ENCODE results near the gene KTI12.
"Not testable (repeated sequence)": the region's sequence is repeated elsewhere in the genome, so short reads cannot be mapped to it uniquely, and the experiment has no call there.

The KTI12 gene, protein sequence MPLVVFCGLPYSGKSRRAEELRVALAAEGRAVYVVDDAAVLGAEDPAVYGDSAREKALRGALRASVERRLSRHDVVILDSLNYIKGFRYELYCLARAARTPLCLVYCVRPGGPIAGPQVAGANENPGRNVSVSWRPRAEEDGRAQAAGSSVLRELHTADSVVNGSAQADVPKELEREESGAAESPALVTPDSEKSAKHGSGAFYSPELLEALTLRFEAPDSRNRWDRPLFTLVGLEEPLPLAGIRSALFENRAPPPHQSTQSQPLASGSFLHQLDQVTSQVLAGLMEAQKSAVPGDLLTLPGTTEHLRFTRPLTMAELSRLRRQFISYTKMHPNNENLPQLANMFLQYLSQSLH

DNA sequence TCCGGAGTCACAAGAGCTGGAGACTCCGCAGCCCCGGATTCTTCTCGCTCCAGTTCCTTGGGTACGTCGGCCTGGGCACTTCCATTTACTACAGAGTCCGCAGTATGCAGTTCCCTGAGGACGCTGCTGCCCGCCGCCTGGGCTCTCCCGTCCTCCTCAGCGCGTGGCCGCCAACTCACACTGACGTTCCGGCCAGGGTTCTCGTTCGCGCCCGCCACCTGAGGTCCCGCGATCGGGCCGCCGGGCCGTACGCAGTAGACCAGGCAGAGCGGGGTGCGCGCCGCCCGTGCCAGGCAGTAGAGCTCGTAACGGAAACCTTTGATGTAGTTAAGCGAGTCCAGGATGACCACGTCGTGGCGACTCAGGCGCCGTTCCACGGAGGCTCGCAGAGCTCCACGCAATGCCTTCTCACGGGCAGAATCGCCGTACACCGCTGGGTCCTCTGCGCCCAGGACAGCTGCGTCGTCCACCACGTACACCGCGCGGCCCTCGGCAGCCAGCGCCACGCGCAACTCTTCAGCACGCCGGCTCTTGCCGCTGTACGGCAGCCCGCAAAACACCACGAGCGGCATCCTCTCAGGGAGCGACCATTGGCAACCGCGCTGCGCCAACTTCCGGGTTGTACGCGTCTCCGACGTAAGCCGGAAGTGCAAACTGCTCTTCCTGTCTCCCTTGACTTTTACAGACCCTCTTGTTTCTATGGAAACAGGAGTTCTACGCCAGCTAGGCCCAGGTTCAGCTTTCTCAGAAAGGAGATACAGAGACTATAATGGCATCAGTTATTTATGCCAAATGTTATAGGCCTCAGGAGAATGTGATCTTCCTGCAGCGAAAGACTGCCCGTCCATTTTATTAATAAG is at the start of gene KTI12:
Gene KTI12 (minus strand): TSS at position 621 of the 860 bp plus-strand sequence. CDS start 49 bp downstream, at position 572.
- peak; percentile 82 for FAIRE-seq

DNA sequence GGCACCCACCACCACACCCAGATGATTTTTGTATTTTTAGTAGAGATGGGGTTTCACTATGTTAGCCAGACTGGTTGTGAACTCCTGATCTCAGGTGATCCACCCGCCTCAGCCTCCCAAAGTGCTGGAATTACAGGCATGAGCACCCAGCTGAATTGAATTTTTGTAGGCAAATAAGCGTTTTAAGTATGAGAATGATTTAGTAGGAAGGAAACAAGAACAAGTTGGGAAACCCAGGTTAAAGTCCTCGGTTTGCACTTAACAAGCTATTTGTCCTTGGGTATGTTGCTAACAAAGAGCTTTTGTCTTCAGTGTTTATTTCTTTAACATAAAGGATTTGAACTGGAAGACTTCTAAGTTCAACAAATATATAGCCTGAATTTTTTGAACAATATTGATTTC is 46.4 kb upstream of the KTI12 start:
- peak; percentile 40 for FAIRE-seq

DNA sequence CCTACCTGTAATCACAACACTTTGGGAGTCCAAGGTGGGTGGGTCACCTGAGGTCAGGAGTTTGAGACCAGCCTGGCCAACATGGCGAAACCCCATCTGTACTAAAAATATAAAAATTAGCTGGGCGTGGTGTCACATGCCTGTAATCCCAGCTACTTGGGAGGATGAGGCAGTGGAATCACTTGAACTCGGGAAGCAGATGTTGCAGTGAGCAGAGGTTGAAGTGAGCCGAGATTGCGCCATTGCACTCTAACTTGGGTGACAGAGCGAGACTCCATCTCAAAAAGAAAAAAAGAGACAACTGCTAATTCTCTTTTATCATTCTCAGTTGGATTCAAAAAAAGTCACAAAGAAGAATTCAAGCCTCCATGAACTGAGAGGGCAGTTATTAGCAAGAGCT is 43.7 kb upstream of the KTI12 start:
- not testable (repeated sequence) for FAIRE-seq

DNA sequence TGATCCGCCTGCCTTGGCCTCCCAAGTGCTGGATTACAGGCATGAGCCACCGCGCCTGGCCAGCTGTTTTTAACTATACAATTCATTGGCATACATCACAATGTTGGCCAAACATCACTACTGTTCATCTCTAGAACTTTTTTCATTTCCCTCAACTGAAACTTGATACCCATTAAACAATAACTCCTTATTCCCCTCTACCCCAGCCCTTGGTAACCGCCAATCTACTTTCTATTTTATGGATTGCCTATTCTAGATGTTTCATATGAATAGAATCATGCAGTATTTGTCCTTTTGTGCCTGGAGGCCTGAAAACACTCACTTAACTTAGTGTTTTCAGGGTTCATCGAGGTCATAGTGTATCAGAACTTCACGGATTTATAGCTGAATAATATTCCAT is 38.7 kb upstream of the KTI12 start:
- FAIRE-seq, result no peak

DNA sequence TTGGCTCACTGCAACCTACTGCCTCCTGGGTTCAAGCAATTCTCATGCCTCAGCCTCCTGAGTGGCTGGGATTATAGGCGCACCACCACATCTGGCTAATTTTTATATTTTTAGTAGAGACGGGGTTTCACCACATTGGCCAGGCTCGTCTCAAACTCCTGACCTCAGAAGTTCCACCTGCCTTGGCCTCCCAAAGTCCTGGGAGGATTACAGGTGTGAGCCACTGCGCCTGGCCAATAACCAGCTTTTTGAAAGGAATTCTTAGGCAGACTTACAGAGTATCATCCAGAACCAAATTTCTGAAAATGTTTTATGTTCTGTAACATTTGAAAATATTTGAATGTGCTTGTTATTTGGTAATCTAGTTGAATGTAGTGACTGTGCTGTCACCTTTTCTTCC is 37.1 kb upstream of the KTI12 start:
- no peak for FAIRE-seq

DNA sequence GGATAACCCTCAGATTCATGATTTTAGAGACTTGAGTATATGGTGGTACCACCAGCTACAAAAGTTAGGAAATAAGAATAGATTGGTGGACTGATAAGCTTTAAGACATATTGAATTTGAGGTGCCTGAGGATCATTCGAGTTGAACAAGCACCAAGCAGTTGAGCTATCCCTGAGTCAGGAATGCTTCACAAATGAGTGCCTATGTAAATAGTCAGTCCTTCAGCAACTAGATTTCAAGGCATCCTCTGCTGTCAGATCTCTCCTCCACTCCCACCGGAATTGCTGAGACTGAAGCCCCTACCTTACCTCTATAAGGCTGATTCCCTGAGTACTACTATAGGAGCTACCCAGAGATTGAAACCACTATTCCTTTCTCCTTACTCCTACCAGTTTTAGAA is 29.6 kb upstream of the KTI12 start:
- FAIRE-seq, result no peak

DNA sequence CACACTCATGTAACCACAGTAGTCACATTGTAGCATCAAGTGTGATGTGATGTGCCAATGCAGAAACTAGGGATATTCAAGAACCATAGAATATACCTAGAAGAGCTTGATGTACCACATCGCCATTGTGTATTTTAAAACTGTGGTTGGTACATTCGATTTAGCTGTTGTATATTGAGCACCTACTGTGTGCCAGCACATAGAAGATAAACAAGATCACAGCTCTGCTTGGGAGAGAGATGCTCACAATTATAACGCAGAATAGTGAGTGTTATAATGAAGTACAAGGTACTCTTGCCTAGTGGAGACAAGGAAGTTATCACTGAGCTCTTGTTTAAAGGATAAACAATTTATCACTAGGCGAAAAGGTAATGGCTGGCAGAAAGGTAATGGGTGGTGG is 27.2 kb upstream of the KTI12 start:
- no peak for FAIRE-seq

DNA sequence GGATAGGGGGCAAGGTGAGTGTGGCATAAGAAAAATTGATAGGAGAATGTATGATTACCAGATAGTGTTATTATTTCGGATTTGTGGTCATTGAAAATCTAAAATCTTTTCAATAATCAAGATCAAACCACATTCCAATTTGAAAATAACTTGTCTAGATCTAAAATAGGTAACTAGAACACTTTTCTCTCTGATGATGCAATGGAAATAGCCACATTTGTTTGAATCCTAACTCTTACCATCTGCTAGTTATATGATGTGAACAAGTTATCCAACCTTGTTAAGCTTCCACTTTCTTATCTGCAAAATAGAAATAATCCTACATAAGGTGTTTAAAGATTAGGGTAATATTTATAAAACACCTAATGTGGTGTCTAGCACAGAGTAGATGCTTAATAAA is 26.3 kb upstream of the KTI12 start:
- FAIRE-seq, result no peak

DNA sequence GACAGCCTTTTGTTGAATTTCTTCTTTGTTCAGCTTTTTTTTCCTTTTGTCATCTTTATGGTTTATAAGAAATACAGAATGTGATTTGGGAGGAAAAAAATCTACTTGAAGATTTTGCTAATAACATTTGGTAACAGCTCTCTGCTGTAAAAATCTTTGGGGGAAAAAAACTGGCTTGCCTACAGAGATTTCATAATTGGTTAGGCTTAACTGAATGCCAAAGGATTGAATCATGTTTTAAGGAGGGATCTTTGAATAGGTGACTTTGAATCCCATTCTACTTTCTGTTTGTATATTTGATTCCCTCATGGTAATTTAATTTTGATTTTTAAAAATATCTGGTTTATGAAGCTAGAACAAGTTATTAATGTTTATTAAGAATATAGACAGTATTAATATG is 25.7 kb upstream of the KTI12 start:
- no peak for FAIRE-seq

DNA sequence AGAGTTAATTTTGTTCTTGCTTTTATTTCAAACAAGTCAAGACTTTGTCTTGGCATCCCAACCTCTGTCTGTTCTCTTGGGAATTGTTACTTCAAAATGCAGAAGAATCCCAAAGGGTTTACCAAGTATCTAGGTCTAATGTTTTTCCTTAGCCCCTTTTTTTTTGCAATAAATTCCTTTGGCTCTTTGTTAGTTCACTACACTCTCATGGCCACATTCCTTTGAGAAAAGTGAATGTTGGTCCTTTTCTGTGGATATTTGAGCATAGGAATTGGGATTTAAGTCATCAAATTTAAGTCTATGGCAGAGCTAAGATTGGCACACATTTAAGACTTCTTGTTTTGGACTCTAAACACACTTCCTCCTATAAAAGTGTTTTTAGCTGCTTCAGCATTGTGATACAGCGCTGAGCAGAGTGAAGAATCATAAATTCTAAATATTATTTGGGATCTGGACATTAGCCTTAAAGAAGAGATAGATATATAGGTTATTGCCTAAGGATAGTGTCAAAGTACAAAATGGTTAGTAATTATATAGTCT is 24.3 kb upstream of the KTI12 start:
- FAIRE-seq, result no peak

DNA sequence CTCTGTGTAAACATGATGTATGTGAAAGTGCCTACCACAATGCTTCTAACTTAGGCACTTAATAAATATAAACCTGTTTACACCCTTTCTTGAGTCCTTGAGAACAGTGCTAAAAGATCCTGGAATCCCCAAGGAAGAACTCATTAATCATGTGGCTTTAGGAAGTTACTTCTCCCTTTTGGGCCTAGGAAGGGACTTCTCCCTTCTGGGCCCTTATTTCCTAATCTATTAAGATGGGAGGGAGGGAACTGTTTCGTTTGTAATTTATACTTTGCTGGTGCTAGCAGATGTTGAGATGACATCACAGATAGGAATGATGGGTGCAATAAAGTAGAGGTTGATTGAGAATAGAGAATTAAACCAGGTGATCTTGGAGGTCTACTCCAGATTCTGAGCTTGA is 23.6 kb upstream of the KTI12 start:
- FAIRE-seq, result no peak

DNA sequence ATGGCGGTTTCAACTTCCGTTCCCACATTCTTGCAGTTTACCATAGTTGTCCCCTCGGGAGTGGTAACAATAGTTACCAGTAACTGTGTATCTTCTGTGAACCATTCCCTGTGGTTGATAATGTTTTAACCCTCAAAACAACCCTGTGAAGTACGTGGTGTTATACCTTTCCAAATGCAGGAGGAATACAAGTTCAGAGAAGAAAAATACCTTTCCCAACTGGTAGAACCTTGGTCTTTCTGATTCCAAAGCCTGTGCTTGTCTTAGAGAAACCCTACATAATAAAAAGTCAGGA is 23.3 kb upstream of the KTI12 start:
- no peak for FAIRE-seq

DNA sequence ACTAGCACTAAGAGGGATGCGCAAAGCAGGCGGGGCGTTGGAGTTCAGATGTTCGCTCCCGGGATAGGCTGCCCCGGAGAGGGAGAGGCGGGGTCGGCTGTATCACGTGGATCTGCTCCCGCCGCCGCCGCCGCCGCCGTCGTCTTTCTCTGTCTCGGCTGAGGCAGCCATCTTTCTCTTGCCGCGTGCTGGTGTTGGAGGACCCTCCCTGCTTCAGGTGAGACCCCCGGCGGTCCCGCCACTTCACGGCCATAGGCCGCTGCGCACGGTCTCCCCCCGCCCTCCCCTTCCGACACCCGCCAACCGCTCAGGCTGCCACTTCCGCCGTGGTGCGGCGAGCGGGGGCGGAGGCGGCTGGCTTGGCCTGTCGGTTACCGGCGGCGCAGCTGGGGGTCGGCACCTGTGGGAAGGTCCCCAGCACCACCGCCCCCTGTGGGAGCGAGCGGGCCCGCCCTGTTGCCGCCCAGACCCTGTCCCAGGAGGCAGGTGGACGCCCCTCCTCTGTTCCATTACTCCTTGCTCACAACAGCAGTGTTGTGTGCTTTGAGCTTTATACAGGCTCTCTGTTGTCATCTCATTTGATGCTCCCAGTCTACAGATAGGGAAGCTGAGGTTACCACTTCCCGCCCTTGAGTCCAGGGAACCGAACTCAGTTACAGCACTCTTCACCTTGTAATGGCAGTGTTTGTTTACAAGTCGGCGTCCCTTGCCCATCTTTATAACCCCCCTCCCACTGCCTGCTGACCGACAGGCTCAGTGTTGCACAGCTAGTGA is 22.7 kb upstream of the KTI12 start, which contains the start of gene BTF3L4:
Gene BTF3L4 (plus strand): TSS at position 133 of the 774 bp plus-strand sequence. CDS start 3,553 bp downstream, outside the sequence.
- FAIRE-seq, result peak; percentile 93

DNA sequence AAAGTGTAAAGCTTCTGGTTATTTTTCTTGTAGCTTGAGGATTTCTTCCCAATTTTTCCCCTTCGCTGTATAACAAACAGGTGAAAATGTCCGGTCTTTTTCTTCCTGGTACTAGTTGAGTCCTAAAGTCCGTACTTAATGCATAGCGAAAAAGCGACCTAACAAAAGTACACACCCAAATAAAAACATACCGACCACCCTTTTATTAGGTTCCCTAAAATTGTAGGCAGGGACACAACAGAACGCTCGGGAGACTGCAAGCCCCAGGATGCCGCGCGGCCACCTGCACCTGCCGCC is 22.2 kb upstream of the KTI12 start:
- FAIRE-seq, result no peak

DNA sequence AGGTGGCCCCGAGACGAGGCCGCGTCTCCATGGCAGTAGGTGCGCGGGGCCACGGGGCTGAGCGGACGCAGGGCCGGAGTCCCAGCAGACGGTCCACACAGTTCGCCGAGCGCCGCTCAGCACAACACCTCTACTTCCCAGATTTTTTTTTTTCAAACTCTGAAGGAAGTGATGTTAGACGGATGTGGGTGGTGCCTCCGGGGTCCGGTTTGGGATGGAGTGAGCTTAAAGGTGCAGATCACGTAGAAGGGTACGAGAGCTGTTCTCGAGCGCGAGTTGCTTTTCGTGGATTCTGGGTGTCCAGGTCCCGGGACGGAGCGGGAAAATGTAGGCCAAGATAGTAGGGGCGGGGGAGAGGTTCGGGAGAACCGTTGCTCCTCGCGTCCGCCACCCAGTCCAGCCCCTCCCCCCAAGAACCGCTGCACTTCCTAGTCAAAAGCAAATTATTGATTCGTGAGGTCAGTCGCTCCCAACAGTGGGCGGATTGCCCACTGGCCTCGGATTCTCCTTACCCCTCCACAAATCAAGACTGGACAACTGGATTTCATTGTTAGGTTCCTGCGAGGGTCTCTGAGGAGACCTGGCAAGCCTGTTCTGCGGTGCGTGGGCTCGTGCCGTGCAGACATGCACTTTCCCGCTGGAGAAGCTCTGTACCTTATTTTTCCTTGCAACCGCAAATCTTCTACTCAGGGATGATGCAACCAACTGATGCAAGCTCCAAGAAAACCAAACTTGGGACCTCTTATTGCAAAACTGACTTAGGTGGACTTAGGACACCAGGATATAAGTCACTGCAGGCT is 21.7 kb upstream of the KTI12 start, which contains the start of gene TXNDC12:
Gene TXNDC12 (minus strand): TSS at position 126 of the 800 bp plus-strand sequence. CDS start 95 bp downstream, at position 31.
- FAIRE-seq, result peak; percentile 40

DNA sequence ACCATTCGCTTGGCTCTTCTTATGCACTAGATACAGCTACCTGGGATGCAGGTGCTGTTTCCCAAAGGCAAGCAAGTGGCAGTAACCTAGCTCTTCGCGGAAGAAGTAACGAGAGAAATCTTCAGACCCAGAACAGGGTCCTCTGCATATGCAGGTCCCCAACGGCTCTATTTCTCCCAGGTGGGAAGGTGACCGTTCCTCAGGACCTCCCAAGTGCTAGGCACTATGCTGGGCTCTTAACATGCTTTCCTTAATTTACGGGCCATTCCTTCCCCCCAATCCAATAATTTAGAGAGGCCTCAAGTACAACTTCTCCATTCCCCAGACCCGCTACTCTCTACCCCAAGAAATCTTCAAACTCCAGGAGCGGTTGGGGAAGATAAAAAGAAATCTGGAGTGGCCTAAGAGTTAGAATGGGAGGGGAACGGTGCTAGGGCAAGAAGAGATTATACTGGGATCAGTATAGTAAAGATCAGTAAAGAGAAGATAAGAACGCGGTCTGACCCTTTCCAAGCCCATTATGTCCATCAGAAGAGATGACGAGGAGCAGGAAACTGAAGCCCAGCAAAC is 21.0 kb upstream of the KTI12 start:
- no peak for FAIRE-seq

DNA sequence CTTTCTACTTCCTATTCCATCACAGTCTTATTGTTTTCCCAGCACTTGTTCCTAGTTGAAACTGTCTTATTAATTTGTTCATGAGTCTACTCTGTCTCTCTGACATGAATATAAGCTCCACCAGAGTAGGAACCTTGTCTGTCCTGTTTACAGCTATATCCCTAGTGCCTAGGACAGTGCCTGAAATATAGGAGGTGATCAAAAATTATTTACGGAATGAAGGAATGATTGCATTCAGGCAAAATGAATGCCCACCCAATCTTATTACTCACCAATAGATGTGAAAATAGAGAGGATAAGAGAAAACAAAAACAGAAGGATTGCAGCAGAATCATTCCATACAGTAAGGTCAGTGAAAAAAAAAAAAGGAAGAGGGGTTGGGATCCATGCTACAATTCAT is 20.3 kb upstream of the KTI12 start:
- FAIRE-seq, result no peak

DNA sequence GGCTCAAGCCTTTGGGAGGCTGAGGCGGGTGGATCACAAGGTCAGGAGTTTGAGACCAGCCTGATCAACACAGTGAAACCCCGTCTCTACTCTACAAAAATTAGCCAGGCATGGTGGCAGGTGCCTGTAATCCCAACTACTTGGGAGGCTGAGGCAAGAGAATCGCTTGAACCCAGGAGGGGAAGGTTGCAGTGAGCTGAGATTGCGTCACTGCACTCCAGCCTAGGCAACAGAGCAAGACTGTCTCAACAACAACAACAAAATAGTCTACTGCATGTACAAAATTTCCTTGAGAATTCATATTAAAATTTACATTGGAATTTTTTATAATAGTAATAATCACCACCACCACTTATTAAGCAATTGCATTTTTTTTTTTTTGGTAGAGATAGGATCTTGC is 15.7 kb upstream of the KTI12 start:
- FAIRE-seq, result not testable (repeated sequence)

DNA sequence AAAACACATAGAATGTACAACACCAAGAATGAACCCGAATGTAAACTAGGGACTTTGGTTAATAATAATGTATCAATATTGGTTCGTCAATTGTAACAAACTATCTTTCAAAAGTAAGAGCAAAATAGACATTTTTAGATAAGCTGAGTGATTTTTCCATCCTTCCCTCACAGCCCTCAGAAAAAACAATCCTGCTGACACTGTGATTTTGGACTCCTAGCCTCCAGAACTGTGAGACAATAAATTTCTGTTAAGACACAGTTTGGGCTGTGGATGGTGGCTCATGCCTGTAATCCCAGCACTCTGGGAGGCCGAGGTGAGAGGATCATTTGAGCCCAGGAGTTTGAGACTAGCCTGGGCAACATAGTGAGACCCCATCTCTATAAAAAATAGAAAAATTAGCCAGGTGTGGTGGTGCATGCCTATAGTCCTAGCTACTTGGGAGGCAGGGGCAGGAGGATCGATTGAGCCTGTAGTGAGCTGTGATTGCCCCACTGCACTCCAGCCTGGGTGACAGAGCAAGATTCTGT is 12.1 kb upstream of the KTI12 start:
- FAIRE-seq, result not testable (repeated sequence)

DNA sequence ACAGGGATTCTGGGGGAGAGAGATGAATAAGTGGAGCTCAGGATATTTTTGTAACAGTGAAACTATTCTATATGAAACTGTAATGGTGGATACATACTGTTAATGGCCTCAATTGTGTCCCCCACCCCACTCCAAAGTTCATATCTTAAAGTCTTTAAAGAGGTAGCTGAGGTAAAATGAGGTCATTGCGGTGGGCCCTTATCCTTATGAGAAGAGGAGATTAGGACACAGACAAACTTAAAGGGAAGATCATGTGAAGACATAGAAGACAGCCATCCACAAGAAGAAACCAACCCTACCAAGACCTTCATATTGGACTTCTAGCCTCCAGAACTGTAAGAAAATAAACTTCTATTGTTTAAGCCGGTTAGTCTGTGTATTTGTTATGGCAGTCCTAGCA is 11.6 kb upstream of the KTI12 start:
- no peak for FAIRE-seq

DNA sequence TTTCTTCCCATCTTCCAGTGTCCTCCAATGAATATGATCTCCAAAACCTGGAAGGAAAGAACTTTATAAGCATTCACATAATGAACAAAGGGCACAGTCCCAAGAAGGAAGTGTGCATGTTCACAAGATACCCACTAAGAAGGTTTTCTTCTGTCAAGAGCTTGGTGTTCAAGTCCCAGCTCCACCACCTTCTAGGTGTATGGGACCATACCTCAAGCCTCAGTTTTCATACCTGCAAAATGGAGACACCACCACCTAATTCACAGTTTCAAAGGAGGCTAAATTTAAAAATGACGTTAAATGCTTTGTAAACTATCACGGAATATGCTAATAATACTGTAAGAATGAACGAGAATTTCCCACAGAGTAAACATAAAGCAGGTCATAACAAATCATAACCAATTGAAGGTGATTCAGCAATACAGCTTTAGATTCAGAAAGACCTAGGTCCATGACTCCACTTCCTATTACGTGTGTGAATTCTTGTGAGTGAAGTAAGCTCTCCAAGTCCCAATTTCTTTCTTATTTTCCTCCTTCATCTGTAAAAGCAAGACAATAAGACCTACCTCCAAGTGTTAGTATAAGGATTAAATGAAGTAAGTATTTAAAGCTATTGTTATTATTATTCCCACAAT is 8.1 kb upstream of the KTI12 start:
- FAIRE-seq, result no peak

Data from G401.6 (cell line).